ENCODE results near the gene TAGLN3. TPM values are rescaled to one million over a fixed set of nuclear protein-coding genes. Genes with fewer than 3 reads are reported as not detected.

The TAGLN3 gene
- total RNA-seq, 3 donors from 2014 or later (not counting 1 experiment from before 2014, with no cell fraction given) = not detected

DNA sequence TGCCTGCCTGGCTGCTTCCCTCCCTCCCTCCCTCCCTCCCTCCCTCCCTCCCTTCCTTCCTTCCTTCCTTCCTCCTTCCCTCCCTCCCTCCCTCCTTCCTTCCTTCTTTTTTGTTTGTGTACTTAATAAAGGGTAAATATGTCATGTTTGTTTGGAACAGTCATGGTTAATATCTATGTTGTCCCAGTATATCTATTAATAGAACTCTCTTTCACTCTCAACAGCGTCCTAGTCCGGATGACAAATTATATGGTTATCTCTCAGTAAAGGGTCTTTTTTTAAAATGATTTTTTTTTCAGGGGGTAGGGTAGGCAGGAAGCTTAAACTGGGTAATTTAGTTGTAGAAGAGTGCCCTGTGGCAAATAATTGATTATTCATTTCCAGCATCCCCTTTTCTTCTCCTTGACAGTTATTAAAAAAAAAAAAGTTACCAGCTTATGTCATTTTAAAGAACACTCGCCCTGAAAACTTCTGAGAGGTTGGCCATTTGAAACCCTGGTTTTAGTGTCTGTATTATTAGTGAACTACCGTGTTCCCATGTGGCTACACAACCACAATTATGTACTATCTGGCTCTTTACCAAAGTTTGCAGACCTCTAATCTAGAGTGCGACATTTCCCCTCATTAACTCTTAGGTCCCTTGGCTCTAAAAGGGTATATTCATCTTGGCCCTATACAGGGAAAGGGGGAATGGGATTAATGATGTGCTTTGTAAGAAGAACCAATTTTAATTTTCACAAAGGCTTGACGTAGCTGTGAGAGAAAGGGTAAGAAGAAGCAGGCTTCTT, 13.7 kb downstream of the TAGLN3 start:
- Histone ChIP-seq H3K36me3 (ENCODE audit: control insufficient read depth, insufficient read depth, low read length) (no peaks in the 10 kb centered on the region), H3K4me3 (ENCODE audit: low read length) (no peak overlapping the region), H3K27me3 (ENCODE audit: control insufficient read depth, insufficient read depth, low read length) (no peaks in the 10 kb centered on the region), H3K9me3 (ENCODE audit: control insufficient read depth, insufficient read depth, low read length) (no peaks in the 10 kb centered on the region), H3K4me1 (ENCODE audit: control insufficient read depth, insufficient read depth, low read length) (peaks cover 5% of the 10 kb centered on the region), H3K27ac (ENCODE audit: low read length) (no peak overlapping the region)
- H3K36me3 Mint-ChIP-seq = no peaks in the 10 kb centered on the region
- ATAC-seq (no peak), DNase-seq (no peak)
- TF ChIP-seq, protein P1, sequence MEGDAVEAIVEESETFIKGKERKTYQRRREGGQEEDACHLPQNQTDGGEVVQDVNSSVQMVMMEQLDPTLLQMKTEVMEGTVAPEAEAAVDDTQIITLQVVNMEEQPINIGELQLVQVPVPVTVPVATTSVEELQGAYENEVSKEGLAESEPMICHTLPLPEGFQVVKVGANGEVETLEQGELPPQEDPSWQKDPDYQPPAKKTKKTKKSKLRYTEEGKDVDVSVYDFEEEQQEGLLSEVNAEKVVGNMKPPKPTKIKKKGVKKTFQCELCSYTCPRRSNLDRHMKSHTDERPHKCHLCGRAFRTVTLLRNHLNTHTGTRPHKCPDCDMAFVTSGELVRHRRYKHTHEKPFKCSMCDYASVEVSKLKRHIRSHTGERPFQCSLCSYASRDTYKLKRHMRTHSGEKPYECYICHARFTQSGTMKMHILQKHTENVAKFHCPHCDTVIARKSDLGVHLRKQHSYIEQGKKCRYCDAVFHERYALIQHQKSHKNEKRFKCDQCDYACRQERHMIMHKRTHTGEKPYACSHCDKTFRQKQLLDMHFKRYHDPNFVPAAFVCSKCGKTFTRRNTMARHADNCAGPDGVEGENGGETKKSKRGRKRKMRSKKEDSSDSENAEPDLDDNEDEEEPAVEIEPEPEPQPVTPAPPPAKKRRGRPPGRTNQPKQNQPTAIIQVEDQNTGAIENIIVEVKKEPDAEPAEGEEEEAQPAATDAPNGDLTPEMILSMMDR (IDR thresholded peaks at IDR 0.05) = no peak
- H3K27ac Mint-ChIP-seq = no peak overlapping the region
- intact Hi-C loops (cut with micrococcal nuclease) = no loop called here
- H3K4me3 Mint-ChIP-seq = no peak overlapping the region
- H3K4me1 Mint-ChIP-seq = peaks cover 0 to 3% of the 10 kb centered on the region in 2 donors
- no peaks in the 10 kb centered on the region for H3K9me3 Mint-ChIP-seq
- WGBS (ENCODE audit: insufficient coverage) = 97% methylated on average over 1 of the region's 6 CpGs
- no peaks in the 10 kb centered on the region for H3K27me3 Mint-ChIP-seq (ENCODE audit: low read depth in 2 of 2)

DNA sequence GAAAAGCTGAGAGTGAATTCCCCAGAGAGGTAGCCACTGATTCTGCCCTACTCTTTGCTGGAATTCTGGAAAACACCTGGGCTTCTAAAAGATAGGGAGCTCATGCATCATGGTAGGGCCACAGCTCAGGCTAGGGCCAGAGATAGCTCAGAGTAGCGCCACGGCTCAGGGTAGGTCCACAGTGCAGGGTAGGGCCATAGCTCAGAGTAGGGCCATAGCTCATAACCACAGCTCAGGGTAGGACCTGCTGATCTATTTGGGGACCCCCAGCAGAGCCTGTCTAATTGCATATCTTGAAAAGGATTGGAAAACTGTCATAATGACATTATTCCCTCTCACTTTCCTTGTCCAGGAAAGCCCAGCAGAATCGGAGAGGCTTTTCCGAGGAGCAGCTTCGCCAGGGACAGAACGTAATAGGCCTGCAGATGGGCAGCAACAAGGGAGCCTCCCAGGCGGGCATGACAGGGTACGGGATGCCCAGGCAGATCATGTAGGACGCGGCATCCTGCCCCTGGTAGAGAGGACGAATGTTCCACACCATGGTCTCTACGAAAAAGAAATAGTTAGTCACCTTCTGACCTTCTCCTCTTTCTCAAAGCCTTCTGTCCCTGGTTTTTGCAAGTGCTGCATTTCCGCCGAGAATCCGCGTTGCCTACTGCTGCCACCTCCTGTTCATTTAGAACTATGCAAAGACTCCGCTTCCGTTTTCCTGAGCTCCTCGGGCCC, 14.5 kb downstream of the TAGLN3 start:
- H3K4me1 ChIP-seq (ENCODE audit: control insufficient read depth, insufficient read depth, low read length) = peaks cover 5% of the 10 kb centered on the region
- no peaks in the 10 kb centered on the region for H3K9me3 ChIP-seq (ENCODE audit: control insufficient read depth, insufficient read depth, low read length)
- ATAC-seq (peak; percentile 69 to 88 (median 87)), DNase-seq (peak; percentile 28 to 78)
- H3K4me3 ChIP-seq (ENCODE audit: low read length) = no peak overlapping the region
- TF ChIP-seq, protein P1 (IDR thresholded peaks at IDR 0.05) = peak; percentile 64
- no peaks in the 10 kb centered on the region for H3K27me3 Mint-ChIP-seq (ENCODE audit: low read depth in 2 of 2)
- intact Hi-C loops (cut with micrococcal nuclease) = loop anchor here (1.0 kb wide), 1 partner anchor 24 kb away; no protein-coding TSS in a partner anchor
- H3K9me3 Mint-ChIP-seq = no peaks in the 10 kb centered on the region
- H3K27me3 ChIP-seq (ENCODE audit: control insufficient read depth, insufficient read depth, low read length) = no peaks in the 10 kb centered on the region
- peaks cover 0 to 3% of the 10 kb centered on the region in 2 donors for H3K4me1 Mint-ChIP-seq
- H3K36me3 Mint-ChIP-seq = no peaks in the 10 kb centered on the region
- H3K36me3 ChIP-seq (ENCODE audit: control insufficient read depth, insufficient read depth, low read length) = no peaks in the 10 kb centered on the region
- no peak overlapping the region for H3K27ac ChIP-seq (ENCODE audit: low read length)
- no peak overlapping the region for H3K4me3 Mint-ChIP-seq
- no peak overlapping the region for H3K27ac Mint-ChIP-seq
- WGBS (ENCODE audit: insufficient coverage) = 54% methylated on average over 16 of the region's 19 CpGs

DNA sequence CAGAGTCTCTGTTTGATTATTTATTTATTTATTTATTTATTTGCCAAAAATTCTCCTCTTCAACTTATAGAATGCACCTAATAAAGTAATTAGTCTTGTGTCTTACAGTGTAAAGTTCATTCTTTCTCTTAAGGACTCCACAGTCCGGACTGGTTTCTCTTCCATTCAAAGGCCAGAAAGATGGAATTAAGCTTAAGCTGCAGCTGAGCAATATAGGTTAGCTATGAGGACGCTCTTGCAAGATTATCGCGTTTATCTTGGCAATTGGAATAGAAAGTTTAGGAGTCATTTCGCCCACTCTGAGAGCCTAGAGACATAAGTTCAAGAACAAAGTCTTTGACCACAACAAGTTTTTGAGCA, 15.0 kb downstream of the TAGLN3 start:
- Histone ChIP-seq H3K4me1 (ENCODE audit: control insufficient read depth, insufficient read depth, low read length) (peaks cover 5% of the 10 kb centered on the region), H3K9me3 (ENCODE audit: control insufficient read depth, insufficient read depth, low read length) (no peaks in the 10 kb centered on the region), H3K4me3 (ENCODE audit: low read length) (no peak overlapping the region), H3K36me3 (ENCODE audit: control insufficient read depth, insufficient read depth, low read length) (no peaks in the 10 kb centered on the region), H3K27me3 (ENCODE audit: control insufficient read depth, insufficient read depth, low read length) (no peaks in the 10 kb centered on the region), H3K27ac (ENCODE audit: low read length) (no peak overlapping the region)
- H3K36me3 Mint-ChIP-seq = no peaks in the 10 kb centered on the region
- no peak overlapping the region for H3K27ac Mint-ChIP-seq
- intact Hi-C loops (cut with micrococcal nuclease) = loop anchor here (1.0 kb wide), 1 partner anchor 24 kb away; no protein-coding TSS in a partner anchor
- no peaks in the 10 kb centered on the region for H3K9me3 Mint-ChIP-seq
- TF ChIP-seq, protein P1 (IDR thresholded peaks at IDR 0.05) = peak; percentile 48
- peaks cover 0 to 3% of the 10 kb centered on the region in 2 donors for H3K4me1 Mint-ChIP-seq
- H3K4me3 Mint-ChIP-seq = no peak overlapping the region
- DNase-seq = no peak
- ATAC-seq = peak in 2 of 3 donors; percentile 12 to 18
- 67% methylated on average over 5 of the region's 5 CpGs for WGBS (ENCODE audit: insufficient coverage)
- no peaks in the 10 kb centered on the region for H3K27me3 Mint-ChIP-seq (ENCODE audit: low read depth in 2 of 2)
